ENCODE results near the gene HIRIP3.
"Not testable (repeated sequence)": the region's sequence is repeated elsewhere in the genome, so short reads cannot be mapped to it uniquely, and the experiment has no call there.

GRCh38 chr16:30017937-30018336 lies 22.5 kb upstream of the HIRIP3 start:
- not testable (repeated sequence) for TF ChIP-seq POLR2A, TAF1, POLR2AphosphoS5 (IDR thresholded peaks at IDR 0.05; ENCODE audit: low read depth, low read length)
